Inflammatory macrophage treated with lipopolysaccharide for 4 hours (primary cell): ENCODE results near the gene ISG20L2.
"Not testable (repeated sequence)": the region's sequence is repeated elsewhere in the genome, so short reads cannot be mapped to it uniquely, and the experiment has no call there.

ENCODE experiments used
- DNase-seq: peaks from one replicate; pipeline ENCODE4 v3.0.0-alpha.2; 2020

The ISG20L2 gene, protein sequence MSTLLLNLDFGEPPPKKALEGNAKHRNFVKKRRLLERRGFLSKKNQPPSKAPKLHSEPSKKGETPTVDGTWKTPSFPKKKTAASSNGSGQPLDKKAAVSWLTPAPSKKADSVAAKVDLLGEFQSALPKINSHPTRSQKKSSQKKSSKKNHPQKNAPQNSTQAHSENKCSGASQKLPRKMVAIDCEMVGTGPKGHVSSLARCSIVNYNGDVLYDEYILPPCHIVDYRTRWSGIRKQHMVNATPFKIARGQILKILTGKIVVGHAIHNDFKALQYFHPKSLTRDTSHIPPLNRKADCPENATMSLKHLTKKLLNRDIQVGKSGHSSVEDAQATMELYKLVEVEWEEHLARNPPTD

DNA sequence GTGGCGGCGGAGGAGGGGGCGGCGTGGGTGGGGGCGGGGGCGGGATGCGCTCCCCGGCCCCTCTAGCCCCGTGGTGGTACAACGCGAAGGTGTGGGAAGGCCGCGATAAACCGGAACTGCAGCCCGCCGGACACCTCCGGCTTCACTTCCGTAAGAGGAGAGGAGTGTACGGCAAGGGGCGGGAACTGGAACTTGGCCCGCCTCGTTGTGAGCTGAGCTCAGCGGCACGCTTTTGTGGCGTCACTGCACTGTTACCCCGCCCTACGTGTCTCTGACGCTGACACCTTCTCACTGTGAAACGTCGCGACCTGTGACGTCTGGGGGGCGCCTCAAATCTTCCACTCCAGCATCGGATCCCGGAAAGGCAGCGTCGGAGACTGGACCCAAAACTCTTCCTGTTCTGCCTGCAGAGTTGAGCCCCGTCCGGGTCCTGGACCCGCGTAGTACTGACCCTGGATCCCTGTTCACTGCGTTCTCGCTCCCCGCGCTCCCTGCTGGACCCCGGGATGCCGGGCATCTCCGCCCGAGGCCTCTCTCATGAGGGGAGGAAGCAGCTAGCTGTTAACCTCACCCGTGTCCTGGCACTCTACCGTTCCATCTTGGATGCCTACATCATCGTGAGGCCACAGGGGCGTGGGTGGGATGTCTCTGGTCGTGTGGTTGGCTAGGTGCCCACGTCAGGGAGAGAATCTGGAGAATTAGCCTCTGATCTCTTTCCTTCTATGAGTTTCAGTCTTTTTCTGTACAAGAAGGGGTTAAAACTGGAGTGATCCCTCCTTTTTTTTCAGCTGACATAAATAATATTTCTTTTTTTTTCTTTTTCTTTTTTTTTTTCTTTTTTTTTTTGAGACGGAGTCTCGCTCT is at the start of gene ISG20L2:
Gene ISG20L2, minus strand, starts transcription at position 168 of the 864 bp plus-strand sequence. CDS start 1,114 bp downstream, outside the sequence.
- DNase-seq, result peak; percentile 99

DNA sequence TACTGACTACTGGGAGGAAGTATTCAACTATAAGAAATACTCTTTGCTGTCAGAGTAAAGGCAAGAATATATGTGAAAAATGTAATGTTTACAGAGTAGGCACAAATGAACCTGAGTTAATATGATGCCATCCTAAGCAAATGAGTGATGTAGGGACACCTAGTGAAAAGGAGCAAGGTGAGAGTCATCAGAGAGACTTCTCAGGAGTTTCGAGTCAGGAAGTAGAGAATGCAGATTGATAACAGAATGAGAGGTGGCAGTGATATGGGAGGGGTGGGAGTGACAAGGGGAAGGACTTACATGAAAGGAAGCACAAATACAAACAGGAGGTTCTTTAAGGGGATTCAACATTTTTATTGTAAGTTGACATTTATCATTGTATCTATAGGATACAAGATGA is 49.0 kb upstream of the ISG20L2 start:
- DNase-seq, result no peak

DNA sequence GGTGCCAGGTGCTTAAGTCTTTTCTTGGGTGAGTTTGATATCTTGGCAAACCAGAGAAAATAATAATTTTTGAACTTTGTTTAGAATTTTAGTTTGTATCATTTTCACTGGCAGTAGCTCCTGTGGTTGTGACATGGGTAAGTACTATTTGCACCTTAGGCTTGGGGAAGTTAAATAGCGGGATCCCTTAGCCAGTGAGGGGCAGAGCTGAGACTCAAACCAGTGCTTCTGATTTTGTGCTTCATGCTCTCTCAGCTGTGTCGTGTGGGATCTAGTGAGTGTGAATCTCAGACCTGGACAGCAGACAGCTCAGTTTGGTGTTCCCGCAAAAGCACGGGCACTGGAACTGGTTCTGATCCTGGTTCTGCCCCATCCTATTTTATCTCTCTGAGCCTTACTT is 48.4 kb upstream of the ISG20L2 start:
- DNase-seq, result no peak

DNA sequence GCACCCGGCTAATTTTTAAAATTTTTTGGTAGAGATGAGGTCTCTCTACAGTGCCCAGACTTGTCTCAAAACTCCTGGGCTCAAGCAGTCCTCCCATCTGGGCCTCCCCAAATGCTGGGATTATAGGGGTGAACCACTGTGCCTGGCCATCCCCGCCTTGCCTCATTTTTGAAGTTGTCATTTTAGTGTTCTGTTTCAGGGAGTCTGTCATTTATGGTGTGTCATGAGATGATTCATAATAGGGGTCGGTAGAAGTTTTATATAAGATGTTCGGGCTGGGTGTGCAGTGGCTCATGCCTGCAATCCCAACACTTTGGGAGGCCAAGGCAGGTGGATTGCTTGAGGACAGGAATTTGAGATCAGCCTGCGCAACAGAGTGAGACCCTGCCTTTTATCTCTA is 47.2 kb upstream of the ISG20L2 start:
- no peak for DNase-seq

DNA sequence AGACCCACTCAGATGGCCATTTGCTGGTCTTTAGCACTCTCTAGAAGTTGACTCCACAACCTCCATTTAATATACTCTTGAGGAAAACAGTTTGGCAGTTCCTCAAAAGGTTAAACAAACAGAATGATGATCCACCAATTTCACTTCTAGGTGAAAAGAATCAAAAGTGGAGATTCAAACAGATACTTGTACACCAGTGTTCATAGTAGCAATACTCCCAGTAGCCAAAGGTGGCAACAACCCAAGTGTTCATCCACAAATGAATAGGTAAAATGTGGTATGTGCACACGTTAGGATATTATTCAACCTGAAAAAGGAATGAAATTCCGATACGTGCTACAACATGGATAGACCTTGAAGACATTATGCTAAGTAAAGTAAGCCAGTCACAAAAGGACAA is 45.0 kb upstream of the ISG20L2 start:
- no peak for DNase-seq

DNA sequence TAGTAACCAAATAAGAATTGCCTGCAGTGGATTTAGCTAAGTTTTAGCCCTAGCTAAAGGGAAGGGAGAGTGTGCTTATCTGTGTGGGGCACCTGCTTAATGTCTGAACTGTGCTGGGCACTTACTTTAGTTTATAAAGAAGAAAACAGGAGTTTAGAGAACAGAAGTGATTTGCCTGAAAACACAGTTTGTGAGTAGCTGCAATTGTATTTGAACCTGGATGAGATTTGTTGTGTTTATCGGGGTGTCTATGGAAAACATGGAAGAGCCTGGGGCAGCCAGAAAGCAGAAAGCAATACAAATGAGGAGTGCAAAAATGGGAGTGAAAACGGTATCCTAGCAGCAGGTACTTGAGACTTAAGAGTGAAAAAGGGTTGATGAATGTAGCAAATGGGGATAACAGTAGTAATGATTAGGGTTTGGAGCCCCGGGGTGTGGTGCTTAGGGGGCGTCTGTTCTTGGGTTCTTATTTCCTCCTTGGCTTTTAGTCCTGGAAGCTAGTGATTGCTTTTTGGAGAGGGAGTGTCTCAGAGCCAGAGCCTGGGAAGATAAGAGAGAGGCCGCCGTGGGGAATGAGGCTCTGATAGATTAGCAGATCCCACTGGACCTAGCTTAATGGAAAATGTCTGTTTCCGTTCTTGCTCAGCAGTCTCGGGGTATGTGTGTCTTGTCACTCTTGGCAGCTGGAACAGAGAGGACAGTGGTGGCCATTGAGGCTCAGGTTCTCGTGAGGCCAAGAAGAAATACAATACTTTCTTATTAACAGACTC is 44.3 kb upstream of the ISG20L2 start:
- DNase-seq, result no peak

DNA sequence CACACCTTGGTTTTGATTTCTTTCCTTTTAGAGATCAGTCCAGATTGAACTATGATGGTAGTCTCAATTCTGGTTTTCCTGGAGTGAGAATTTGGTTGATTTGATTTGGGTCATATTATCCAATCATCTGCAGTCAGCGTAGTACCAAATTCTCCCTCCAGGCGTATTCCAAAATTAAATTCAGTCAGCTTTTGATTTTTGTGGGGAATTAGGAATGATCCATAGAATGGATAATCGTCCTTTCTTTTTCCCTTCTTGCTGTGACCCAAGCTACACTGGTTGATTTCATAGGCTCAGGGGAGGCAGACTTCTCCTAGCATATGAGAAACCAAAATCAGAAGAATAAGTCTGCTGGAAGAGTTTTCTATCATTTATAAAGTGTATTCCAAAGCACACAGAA is 43.7 kb upstream of the ISG20L2 start:
- DNase-seq, result no peak

DNA sequence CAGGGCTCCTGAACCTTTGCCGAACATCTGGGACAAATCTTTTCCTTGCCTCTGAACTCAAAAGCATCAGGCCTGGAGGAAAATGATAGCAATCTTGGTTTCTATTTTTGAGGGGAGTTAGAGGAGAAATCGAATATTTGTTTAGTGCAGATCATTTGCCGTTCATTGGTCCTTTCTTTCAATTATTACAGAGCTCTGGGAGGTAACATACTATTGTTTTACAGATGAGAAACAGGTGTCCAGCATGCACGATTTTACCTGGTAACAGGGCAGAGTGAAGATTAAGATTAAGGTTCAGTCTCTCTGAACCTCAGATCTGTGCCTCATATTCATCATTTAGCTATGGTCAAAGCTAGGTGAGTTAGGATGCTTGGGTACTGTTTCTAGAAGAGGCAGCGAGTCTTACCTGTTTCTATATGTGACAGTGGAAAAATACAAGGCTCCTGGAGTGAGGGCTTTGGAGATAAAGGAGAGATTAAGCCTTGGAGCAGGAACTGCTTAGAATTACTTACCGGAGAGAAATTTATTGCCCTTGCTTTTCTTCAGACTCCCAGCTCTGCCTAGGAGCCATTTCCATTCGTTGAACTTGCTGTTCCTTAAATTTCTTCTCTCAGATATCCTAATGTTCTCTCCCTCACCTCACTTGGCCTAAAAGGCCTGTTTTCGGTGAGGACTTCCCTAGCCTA is 40.2 kb upstream of the ISG20L2 start:
- DNase-seq, result no peak

DNA sequence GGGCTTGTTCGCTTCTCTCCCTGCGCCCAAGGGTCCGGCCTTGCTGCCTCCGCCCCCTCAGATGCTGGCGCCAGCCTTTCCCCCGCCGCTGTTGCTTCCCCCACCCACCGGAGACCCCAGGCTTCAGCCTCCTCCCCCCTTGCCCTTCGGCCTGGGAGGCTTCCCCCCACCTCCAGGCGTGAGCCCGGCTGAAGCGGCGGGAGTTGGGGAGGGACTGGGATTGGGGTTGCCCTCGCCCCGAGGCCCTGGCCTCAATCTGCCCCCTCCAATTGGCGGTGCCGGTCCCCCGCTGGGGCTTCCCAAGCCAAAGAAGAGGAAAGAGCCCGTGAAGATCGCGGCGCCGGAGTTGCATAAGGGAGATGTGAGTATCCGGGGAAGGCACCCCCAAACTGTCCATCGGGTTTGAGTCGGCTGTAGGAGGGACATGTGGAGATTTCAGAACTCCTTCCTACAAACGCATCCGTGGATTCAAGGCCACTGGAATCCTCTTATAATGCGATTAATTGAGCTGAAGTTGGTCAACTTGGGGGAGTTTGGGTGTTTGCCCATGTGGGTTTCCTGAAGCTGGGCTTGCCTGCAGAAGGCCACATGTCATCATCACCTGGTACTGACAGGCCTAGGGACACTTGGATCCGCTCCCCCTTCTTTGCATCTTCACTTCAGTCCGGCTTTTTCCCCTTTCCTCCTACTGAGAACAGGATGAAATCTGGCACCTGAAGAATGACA is 39.5 kb upstream of the ISG20L2 start:
- peak; percentile 50 for DNase-seq

DNA sequence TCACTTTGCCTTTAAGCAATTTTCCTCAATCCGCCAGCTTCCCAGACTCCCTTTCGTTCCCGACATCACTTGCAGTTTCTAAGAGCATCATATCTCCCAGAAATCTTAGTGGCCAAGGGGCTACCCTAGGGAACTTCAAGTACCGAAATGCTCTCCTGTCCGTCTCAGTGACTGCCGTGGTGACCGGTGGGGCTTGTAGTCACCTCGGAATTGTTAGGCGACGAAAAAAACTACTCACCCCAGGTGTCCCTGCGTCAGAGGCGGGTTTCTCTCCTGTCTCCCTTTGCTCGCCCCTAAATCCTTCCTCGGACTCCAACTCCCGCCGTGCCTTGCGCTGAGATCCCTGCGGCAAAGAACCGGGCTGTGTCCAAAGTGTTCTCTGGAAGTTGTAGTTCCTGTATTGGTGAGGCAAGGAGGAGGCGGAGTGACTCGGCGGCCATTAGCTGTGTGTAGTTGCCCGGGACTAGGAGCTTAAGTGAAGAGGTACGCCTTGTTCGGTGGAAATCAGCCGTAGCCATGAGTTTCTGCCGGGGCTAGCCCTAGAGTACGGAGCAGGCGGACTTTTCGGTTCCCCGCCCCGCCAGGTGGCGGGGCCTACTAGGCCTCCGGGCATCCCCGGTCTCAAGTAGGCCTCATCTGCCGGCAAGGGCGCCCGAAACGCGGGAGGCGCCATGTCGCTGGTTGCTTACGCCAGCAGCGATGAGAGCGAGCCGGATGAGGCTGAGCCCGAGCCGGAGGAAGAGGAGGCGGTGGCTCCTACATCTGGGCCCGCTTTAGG is 38.7 kb upstream of the ISG20L2 start, which contains the start of gene PRCC:
Gene PRCC, plus strand, starts transcription at position 435 of the 778 bp plus-strand sequence. Its CDS starts 237 bp downstream, at position 672.
- DNase-seq, result peak; percentile 99

DNA sequence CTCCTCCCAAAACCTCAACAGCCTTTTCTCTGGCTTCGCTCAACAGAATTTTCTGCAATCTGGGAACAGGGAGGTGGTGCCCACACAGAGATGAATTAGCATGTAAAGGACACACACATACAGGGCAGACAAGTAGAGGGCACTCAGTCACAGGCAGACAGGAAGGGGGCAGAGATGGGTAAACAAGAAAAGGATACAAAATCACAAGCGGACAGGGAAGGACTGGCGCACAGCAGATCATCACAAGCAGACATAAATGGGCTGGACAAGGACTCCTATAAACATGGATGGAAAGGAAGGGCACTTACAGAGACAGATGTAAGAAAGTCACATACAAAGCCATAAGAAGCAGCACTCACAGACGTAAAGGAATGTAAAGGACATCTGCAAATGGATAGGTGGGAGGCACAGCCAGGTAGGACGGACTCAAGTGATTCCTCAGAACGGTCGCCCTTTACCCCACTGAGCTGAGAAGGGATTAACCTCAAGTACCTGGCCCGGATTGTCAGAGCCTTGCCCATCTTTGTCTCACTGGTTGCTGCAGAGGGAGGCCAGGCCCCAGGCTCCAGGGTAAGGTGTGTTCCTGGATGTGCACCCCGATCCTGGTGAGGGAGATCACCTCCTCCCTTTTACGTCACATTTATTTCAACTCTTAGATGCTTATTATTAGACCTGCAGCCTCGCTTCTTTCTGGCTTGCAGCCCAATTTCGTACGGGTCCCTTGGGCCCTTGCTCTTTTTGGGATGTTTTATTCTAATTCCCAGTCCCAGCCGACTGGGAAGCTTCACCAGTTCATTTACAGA is 37.9 kb upstream of the ISG20L2 start:
- DNase-seq, result no peak

DNA sequence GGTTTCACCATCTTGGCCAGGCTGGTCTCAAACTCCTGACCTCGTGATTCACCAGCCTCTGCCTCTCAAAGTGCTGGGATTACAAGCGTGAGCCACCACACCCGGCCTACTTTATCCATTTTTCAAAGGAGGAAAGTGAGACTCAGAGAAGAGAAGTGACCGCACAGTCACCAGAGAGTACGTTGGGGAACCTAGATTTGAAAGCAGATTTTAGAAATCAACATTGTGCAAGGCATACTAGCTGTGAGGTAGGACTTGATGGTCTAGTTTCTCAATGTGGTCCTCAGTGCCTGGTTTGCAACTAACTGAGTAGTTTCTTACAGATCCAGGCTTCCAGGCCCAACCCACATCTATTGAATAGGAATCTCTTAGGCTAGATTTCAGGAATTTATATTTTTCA is 37.1 kb upstream of the ISG20L2 start:
- DNase-seq, result peak; percentile 87

DNA sequence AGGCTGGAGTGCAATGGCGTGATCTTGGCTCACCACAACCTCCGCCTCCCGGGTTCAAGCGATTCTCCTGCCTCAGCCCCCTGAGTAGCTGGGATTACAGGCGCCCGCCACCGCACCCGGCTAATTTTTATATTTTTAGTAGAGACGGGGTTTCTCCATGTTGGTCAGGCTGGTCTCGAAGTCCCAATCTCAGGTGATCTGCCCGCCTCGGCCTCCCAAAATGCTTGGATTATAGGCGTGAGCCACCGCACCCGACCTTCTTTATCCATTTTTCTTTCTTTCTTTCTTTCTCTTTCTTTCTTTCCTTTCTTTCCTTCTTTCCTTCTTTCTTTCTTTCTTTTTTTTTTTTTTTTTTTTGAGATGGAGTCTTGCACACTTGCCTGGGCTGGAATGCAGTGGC is 36.6 kb upstream of the ISG20L2 start:
- DNase-seq, result not testable (repeated sequence)

DNA sequence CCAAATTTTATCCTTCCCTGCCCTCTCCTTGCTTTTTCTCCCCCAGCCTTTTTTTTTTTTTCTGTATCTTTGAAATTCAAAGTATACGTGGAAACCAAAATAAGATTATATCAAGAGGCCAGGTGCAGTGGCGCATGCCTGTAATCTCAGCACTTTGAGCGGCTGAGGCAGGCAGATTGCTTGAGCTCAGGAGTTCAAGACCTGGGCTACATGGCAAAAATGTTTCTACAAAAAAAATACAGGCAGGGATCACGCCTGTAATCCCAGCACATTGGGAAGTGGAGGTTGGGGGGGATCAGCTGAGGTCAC is 32.2 kb upstream of the ISG20L2 start:
- DNase-seq, result no peak

DNA sequence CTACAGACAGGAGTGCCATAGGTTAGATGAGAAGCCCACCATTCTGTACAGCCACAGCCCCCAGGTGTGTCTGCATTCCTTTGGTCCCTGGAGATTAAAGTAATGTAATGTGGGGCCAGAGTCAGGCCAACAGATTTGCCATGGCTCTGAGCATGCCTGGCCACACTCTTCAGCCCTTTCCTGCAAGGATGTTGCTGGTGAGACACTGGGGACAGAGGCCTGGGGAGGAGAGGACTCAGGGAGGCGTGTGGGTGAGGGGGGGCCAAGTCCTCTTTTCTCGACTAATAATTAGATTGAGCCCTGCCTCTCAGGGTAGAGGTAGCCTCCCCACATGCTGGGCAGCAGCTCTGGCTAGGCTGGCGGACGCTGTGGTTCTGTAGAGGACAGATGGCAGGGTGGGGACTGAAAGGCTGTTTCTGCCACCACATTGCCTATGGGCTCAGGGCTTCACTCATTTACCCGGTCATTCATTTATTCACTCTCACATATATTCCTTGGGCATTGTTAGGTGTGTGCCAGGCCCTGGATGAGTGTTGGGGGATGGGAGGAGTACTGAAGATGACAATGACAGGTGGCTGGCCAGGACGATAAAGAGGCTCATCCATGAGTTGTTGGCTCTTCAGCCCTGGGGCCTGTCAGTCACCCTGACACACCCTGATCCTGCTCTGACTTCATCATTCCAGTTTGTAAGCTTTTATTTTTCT is 31.7 kb upstream of the ISG20L2 start:
- DNase-seq, result no peak

DNA sequence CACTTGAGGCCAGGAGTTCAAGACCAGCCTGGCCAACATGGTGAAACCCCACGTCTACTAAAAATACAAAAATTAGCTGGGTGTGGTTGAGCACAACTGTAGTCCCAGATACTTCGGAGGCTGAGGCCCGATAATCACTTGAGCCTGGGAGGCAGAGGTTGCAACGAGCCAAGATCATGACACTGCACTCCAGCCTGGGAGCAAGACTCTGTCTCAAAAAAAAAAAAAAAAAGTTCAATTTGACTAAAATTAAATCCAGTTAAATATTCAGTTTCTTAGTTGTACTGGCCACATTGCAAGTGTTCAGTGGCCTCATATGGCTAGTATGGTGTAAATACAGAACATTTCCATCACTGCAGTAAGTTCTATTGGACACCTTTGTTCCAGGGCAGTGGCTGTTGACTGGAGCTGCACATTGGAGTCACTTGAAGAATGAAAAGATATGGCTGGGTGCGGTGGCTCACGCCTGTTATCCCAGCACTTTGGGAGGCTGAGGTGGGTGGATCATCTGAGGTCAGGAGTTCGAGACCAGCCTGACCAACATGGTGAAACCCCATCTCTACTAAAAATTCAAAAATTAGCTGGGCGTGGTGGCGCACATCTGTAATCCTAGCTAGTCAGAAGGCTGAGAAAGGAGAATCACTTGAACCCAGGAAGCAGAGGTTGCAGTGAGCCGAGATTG is 29.1 kb upstream of the ISG20L2 start:
- DNase-seq, result not testable (repeated sequence)

DNA sequence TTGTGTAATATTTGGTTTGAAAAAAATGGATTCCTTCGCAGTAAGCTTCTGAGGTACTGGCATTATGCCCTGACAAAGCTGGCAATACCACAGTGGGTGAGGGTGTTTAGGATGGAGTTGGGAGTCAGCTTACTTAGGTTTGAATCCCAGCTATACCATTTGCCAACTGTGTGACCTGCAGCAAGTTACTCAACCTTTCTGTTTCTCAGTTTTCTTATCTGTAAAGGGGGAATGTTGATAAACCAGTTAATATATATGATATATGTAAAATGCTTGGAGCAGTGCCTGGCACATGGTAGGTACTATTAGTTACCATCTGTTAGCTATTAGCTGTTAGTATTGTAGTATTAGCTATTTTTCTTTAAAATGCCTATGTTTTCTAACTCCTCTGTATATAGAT is 27.8 kb upstream of the ISG20L2 start:
- no peak for DNase-seq

DNA sequence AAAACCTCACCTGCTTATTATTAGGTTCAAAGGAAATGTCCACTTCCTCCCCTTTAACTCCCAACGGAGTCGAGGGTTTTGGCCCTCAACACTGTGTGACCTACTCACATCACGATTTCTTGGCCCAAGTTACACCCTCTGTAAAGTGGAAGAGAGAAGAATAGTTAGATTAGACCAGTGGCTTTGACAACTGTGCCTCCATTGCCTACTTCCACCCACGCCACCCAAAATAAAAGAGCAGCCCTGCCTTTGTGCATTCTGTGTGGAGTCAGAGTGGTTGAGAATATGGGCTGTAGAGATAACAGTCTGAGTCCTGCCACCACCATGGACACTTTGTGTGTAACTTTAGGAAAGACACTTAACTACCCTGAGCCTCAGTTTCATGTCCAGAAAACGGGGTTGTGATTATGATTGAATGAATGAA is 27.0 kb upstream of the ISG20L2 start:
- DNase-seq, result no peak

DNA sequence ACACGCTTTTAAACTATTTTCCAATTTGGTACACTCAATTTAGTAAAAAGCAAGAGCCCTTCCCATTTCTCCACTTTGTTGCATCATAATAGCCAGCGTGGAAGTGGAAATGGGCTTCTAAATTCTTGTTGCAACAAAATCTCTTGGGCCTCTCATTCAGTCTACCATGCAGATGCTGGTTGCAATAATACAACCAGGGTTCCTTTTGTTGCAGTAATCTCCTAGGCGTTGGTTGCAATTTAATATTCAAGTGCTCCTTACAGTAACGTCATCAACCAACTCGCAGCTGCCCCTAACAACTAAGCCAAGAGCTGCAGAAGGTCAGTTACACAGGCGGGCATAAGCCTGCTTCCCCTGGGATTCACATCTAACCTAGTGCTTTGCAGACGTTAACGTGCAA is 25.7 kb upstream of the ISG20L2 start:
- no peak for DNase-seq
